ENCODE measurements around the gene ZNF474.

- TF ChIP-seq CTCF (IDR thresholded peaks at IDR 0.05) = no peak
- TF ChIP-seq ZFX (IDR thresholded peaks at IDR 0.05; ENCODE audit: borderline replicate concordance) = no peak
Measured at GRCh38 chr5:122173474-122174415, 44.4 kb downstream of the ZNF474 start.
